A673 (cell line): ENCODE measurements around the gene PSME3IP1. TPM values are rescaled to one million over a fixed set of nuclear protein-coding genes. Genes with fewer than 3 reads are reported as not detected.

Source experiments
- BruUV-seq: library from RNA; stranded (reverse); fragments of 400-500 nt; replicated peaks from 2 replicates; lab custom pipeline; 2021; lab: Mats Ljungman, UMichigan
- CTCF ChIA-PET: fragments of 300-600 bp; sonication (Branson Sonifier 250); formaldehyde crosslinking; loops from one replicate; lab custom pipeline; 2022; ENCODE audit warnings: antibody characterized with exemption; lab: Charles Lee
- POLR2A ChIA-PET: fragments of 300-600 bp; sonication (Branson Sonifier 250); formaldehyde crosslinking; loops from one replicate; lab custom pipeline; 2022; ENCODE audit warnings: antibody characterized with exemption; ENCODE audit not compliant: low non-redundant PET; lab: Charles Lee
- DNase-seq: peaks from one replicate; pipeline ENCODE4 v3.0.0-alpha.2; 2015; ENCODE audit warnings: low spot score
- H3K27ac ChIP-seq: fragments of 200-600 bp; sonication (generic); 2 replicates; pipeline ENCODE4 v1.5.1; 2016; ENCODE audit warnings: mixed run types, low read depth, mild to moderate bottlenecking, mixed read lengths, antibody characterized with exemption, low read length; ENCODE audit not compliant: poor library complexity, severe bottlenecking
- H3K27me3 ChIP-seq: fragments of 200-600 bp; sonication (generic); replicated peaks from 2 replicates; pipeline ENCODE4 v1.6.1; 2017; ENCODE audit warnings: mixed run types, low read depth, mild to moderate bottlenecking, mixed read lengths, antibody characterized with exemption, low read length; ENCODE audit not compliant: insufficient read depth, poor library complexity
- H3K36me3 ChIP-seq: fragments of 200-600 bp; sonication (generic); 2 replicates; pipeline ENCODE4 v1.6.1; 2016; ENCODE audit warnings: mixed run types, mild to moderate bottlenecking, mixed read lengths, antibody characterized with exemption, low read length; ENCODE audit not compliant: insufficient read depth, poor library complexity, severe bottlenecking
- H3K4me1 ChIP-seq: fragments of 200-600 bp; sonication (generic); 2 replicates; pipeline ENCODE4 v1.6.1; 2017; ENCODE audit warnings: mixed run types, mild to moderate bottlenecking, mixed read lengths, antibody characterized with exemption, low read length; ENCODE audit not compliant: insufficient read depth, poor library complexity, severe bottlenecking
- H3K4me3 ChIP-seq: fragments of 200-600 bp; sonication (generic); 2 replicates; pipeline ENCODE4 v1.5.1; 2016; ENCODE audit warnings: low read depth, mixed run types, mild to moderate bottlenecking, mixed read lengths, low read length; ENCODE audit not compliant: poor library complexity, severe bottlenecking
- H3K9me3 ChIP-seq: fragments of 200-600 bp; sonication (generic); 2 replicates; pipeline ENCODE4 v1.6.1; 2016; ENCODE audit warnings: mixed run types, low read depth, mild to moderate bottlenecking, mixed read lengths, antibody characterized with exemption, low read length; ENCODE audit not compliant: poor library complexity, severe bottlenecking
- CTCF ChIP-seq: fragments of 300-800, 200-600 bp; sonication (generic); conservative IDR thresholded peaks from 2 replicates; pipeline ENCODE4 v1.5.1; 2017; ENCODE audit warnings: low read depth, mild to moderate bottlenecking, antibody characterized with exemption, low read length, moderate library complexity, mixed read lengths
- EZH2 ChIP-seq: fragments of 200-600 bp; sonication (generic); IDR thresholded peaks from 2 replicates; pipeline ENCODE4 v1.6.1; 2017; ENCODE audit warnings: borderline replicate concordance, low read depth, mild to moderate bottlenecking, mixed read lengths, antibody characterized with exemption, low read length; ENCODE audit not compliant: poor library complexity, severe bottlenecking
- intact Hi-C: fragments of 100-400 bp; cut with micrococcal nuclease; formaldehyde crosslinking; loops from one replicate; pipeline ENCODE4 v1.10.0; 2022; ENCODE audit not compliant: unreplicated experiment
- total RNA-seq: library from RNA; stranded (reverse); gene quantifications from 2 replicates; pipeline ENCODE4 v1.2.3, GENCODE V29; 2021

Gene PSME3IP1
- total RNA-seq, 1 experiment from 2014 or later, result 128 TPM

GRCh38 chr16:57166951-57167350, 18.9 kb downstream of the PSME3IP1 start:
- no TSS peak for BruUV-seq
- no peak for DNase-seq
- no peaks in the 10 kb centered on the region for H3K27me3 ChIP-seq
- TF ChIP-seq CTCF (no peak), EZH2 (no peak)
- H3K36me3 ChIP-seq, result peaks cover 69% of the 10 kb centered on the region
- ChIA-PET POLR2A (no interaction called here), CTCF (no interaction called here)
- intact Hi-C loops, result loop anchor here (5.0 kb wide), 1 partner anchor 300 kb away; the partner anchor contains the start of gene SLC12A3
- H3K4me3 ChIP-seq, result no peak overlapping the region
- H3K27ac ChIP-seq, result no peak overlapping the region
- no peaks in the 10 kb centered on the region for H3K9me3 ChIP-seq
- peaks cover 15% of the 10 kb centered on the region for H3K4me1 ChIP-seq

DNA sequence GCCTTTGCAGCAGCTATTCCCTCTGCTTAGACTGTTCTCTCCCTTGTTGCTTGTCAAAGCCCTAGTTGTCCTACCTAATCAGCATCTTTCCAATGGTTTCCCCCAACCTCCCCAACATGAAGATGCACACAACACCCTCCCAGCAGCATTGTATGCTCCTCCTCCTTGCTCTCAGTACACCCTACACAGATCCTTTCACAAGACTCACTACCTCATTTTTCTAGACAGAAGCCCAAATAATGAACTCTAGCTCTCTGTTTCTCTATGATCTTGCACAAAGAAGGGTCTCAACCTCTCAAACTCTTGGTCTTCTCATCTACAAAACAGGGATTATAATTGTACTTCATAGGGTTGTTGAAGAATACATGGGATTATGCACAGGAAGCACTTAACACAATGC, 19.4 kb downstream of the PSME3IP1 start:
- ChIA-PET POLR2A (no interaction called here), CTCF (no interaction called here)
- Histone ChIP-seq H3K4me1 (peaks cover 15% of the 10 kb centered on the region), H3K27me3 (no peaks in the 10 kb centered on the region), H3K36me3 (peaks cover 67% of the 10 kb centered on the region), H3K9me3 (no peaks in the 10 kb centered on the region), H3K4me3 (no peak overlapping the region), H3K27ac (no peak overlapping the region)
- no peak for DNase-seq
- TF ChIP-seq CTCF (no peak), EZH2 (no peak)
- no TSS peak for BruUV-seq
- intact Hi-C loops, result loop anchor here (5.0 kb wide), 1 partner anchor 299 kb away; the partner anchor contains the start of gene SLC12A3

GRCh38 chr16:57165938-57166337, 19.9 kb downstream of the PSME3IP1 start:
- intact Hi-C loops, result loop anchor here (5.0 kb wide), 1 partner anchor 299 kb away; the partner anchor contains the start of gene SLC12A3
- BruUV-seq, result no TSS peak
- no peak for DNase-seq

More at GRCh38 chr16:57165938-57166337, 19.9 kb downstream of the PSME3IP1 start:
- H3K27me3 ChIP-seq, result no peaks in the 10 kb centered on the region
- no peak overlapping the region for H3K4me3 ChIP-seq
- ChIA-PET CTCF (no interaction called here), POLR2A (no interaction called here)
- no peak overlapping the region for H3K27ac ChIP-seq
- TF ChIP-seq EZH2 (no peak), CTCF (no peak)
- peaks cover 67% of the 10 kb centered on the region for H3K36me3 ChIP-seq
- peaks cover 15% of the 10 kb centered on the region for H3K4me1 ChIP-seq
- no peaks in the 10 kb centered on the region for H3K9me3 ChIP-seq
